AG09319 (cell line): ENCODE data around the gene SLC1A3.

ENCODE experiments used
- DNase-seq: peaks from one replicate; pipeline ENCODE4 v3.0.0-alpha.2; 2010; ENCODE audit warnings: low read depth; ENCODE audit errors: extremely low read depth
- CTCF ChIP-seq: IDR thresholded peaks from 2 replicates; pipeline ENCODE4 v1.5.1; 2011; ENCODE audit warnings: low read depth, mild to moderate bottlenecking, inconsistent platforms, low read length, moderate library complexity

SLC1A3 gene

DNA sequence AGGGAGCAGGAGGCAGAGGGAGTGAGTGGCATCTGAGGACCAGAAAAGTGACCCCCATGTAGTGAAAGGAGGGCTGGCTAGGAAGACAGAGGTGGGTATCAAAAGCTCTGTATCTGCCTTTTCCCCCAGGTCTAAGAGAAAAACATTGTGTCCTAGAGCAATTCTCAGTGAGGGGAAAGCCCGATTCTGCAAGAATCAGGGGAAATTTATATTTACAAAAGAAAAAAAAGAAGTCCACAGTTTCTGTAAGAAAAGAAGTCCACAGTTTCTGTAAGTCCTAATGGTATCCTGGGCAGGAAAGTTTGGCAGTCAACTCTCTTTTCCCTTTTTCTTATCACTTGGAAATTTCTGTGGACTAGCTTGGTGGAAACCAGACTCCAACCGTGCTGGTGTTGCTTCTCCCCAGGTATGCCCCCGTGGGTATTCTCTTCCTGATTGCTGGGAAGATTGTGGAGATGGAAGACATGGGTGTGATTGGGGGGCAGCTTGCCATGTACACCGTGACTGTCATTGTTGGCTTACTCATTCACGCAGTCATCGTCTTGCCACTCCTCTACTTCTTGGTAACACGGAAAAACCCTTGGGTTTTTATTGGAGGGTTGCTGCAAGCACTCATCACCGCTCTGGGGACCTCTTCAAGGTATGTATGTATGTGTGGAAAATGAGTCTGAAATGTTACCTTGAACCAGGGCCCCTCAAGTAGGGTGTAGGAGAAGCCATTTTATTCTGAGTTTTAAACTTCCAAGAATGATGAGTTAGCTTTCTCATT, 73.0 kb downstream of the SLC1A3 start:
- no peak for TF ChIP-seq CTCF
- DNase-seq = no peak

DNA sequence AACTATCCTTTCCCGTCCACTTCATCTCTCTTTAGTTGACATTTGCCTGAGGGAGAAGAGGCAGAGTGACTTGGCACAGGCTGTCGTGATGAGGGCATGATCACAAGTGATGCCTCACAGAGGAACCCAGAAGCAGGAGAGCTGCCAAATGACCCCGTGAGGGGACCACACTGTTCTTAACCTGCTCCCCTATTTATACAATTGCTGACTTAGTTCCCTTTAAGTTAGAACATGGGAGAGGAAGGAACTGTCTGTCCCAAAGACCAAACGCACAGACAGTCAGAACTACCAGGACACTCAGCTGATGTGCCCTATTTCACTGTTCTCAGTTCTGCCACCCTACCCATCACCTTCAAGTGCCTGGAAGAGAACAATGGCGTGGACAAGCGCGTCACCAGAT, 73.7 kb downstream of the SLC1A3 start:
- no peak for DNase-seq
- no peak for TF ChIP-seq CTCF

- DNase-seq = no peak
- TF ChIP-seq CTCF = no peak
Measured at GRCh38 chr5:36681711-36682110, 75.3 kb downstream of the SLC1A3 start.

DNA sequence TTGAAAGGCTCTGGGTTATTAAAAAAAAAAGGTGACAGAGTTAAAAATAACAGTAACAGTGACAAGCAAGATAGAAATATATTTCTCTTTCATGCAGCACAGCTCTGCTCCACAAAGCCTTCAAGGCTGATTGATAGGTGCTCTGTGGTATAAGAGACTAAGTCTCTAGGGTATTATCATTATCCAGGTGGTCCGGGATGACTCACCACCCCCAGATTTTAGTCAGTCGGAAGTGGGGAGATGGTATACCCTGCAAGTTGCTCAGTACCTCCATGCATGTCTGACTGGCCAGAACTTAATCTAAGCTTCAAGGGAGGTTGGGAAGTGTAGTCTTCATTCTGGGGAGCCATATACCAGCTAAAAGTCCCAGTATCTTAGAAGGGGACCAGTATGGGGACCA, 76.1 kb downstream of the SLC1A3 start:
- TF ChIP-seq CTCF = no peak
- DNase-seq = no peak

DNA sequence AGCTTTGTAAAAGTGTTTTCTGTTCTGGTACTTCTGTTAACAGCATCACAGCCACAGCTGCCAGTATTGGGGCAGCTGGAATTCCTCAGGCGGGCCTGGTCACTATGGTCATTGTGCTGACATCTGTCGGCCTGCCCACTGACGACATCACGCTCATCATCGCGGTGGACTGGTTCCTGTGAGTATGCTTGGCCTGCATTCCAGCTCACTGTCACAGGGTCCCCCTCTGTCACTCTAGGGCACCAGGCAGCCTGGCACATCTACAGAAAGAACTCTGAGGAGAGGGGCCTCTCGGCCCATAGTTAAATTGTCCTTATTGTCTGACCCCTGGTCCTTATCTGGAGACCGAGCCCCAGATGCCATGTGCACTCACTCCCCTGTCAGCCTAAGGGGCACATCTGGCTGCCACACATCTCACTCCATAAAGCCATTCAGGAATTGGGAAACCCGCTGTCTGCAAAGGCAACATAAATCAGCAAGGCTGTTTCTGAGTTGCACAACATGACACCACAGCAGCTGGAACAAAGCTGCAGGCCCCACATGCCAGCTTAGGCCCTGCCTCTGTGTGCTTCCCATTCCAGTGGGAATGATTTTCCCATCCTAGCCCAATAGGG, 77.5 kb downstream of the SLC1A3 start:
- TF ChIP-seq CTCF = no peak
- DNase-seq = no peak

DNA sequence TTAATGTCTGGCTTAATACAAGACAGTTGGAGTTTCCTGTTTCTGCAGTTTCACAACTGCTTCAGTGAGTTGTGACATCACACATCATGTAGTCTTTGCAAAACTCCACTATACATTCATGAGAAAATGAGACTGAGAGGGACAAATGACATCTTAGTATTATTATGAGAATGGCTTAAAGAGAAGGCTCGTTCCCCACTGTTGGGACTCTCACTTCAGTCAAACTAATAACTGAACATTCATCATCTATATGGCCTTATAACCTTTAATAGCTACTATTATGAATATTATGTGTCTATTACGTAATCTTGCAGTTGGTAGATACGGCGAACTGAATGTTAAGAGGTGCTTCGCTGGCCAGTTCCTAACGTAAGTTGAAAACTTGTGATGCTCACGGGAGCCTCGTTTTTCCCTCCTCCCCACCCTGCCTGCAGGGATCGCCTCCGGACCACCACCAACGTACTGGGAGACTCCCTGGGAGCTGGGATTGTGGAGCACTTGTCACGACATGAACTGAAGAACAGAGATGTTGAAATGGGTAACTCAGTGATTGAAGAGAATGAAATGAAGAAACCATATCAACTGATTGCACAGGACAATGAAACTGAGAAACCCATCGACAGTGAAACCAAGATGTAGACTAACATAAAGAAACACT, 79.4 kb downstream of the SLC1A3 start:
- no peak for DNase-seq

More for the DNA sequence above, 79.4 kb downstream of the SLC1A3 start:
- no peak for TF ChIP-seq CTCF
